NCI-H524 treated with DMSO at 0.1 percent for 48 hours (cell line): ENCODE measurements around the gene PLEKHG7.

ENCODE experiments used
- DNase-seq: peaks from one replicate; lab custom pipeline; 2025; lab: John Stamatoyannopoulos, UW

Gene PLEKHG7

DNA sequence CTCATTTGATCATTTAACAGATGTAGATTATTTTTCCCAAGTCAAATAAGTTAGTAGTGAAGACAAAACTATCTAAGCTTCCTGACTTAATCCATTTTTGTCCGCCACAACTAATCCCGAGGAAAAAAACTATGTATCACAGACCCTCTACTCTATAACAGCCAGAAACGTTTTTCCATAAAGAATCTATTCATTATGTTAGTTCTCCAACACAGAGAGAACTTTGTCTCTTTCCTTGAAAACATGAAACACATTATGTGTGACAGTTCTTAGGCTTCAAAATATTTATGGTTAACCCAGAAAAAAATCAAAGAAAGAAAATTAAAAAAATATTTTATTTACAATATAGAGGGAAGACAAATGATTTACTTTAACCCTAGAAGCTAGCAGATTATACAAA is 100.1 kb downstream of the PLEKHG7 start:
- DNase-seq = no peak

DNA sequence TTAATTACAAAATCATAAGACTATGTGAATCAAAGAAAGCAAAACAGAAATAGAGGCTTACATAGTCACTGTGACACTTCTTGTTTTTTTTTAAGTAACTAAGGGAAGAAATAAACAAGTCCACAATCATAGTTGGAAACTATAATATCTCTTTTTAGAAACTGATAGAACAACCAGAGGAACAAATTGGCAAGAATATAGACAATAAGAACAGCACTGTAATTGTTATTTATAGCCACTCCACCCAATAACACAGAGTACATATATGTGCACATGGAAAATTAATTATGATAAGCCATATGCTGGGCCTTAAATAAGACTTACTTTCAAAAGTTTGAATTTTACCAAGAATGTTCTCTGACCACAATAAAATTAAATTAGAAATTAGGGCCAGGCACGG is 101.1 kb downstream of the PLEKHG7 start:
- DNase-seq = no peak

DNA sequence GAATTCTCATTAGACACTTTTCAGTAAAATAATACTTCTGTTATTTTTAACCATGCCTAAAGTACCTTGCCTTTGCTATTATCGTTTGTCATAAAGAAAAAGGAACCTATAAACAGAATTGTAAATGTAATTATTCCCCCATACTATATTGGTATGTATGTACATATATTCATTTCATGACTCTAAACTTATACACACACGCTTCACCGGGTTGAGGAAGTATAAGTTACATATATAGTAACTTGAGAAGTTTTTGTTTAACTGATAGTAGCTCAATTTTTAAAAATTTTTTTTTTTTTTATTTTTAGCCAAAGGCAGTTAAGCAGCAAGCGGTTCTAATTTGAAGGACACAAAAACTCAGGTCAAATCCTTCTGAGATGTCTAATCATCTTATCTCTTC is 107.6 kb downstream of the PLEKHG7 start:
- DNase-seq = no peak

DNA sequence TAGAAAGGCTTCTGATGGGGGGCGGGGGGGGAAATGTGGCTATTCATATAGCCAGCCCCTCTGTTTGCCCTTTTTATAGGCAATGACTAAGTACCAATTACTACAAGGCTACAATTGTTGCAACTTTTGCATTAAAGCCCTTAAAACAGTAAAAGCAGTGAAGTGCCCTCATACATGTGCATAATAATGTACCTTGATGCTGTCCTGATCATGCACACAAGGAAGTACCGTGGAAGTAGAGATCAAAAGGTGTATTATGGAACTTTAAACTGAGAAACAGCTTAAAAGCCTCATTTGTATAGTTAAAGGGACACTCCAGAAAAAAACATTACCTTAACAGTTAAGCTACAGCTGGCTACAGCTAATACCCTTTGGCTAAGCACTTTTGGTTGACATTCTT is 111.8 kb downstream of the PLEKHG7 start:
- DNase-seq = no peak

DNA sequence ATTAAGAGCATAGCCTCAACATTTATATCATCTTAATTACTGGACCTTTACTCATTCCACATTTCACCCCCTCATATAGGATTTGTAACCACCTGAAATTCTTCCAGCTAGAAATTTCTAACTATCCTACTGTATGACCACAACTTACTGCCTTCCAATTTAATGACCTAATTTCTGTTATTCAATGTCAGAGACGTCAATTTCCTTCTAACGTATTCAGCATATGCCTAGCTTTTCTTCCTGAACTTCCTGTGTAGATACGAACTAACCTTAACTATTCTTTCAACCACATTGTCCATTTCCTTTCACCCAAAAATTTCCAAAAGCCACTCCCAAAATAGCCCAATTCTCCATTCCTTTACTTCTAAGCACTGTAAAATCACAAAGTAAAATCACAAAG is 118.4 kb downstream of the PLEKHG7 start:
- DNase-seq = no peak
